ENCODE measurements around the gene MBTPS1.
"Not testable (repeated sequence)": the region's sequence is repeated elsewhere in the genome, so short reads cannot be mapped to it uniquely, and the experiment has no call there.

MBTPS1 gene

GRCh38 chr16:84119368-84119767 is 2.6 kb upstream of the MBTPS1 start:
- Mint-ChIP-seq H3K4me3 (no peak overlapping the region), H3K27me3 (no peaks in the 10 kb centered on the region), H3K27ac (no peak overlapping the region), H3K9me3 (no peaks in the 10 kb centered on the region), H3K36me3 (ENCODE audit: low read depth) (peaks cover 34% of the 10 kb centered on the region), H3K4me1 (ENCODE audit: low read depth) (peaks cover 25% of the 10 kb centered on the region)
- no peak for DNase-seq

DNA sequence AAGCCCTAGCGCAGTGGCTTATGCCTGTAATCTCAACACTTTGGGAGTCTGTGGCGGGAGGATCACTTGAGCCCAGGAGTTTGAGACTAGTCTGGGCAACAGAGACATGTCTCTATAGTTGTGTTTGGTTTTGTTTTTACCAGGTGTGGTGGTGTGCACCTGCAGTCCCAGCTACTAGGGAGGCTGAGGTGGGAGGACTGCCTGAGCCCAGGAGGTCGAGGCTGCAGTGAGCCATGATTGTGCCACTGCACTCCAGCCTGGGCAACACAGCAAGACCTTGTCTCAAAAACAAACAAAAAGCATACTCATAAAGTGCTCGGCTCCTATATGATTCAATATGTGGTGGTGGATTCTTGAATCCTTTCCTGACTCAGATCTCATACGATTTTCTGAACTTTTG is 1.6 kb upstream of the MBTPS1 start:
- not testable (repeated sequence) for DNase-seq
- H3K27ac Mint-ChIP-seq: peak overlapping the region; percentile 76

GRCh38 chr16:84117494-84117843 is 727 bp upstream of the MBTPS1 start:
- no peak for DNase-seq
- Mint-ChIP-seq H3K4me3 (peak overlapping the region; percentile 94), H3K9me3 (no peaks in the 10 kb centered on the region), H3K4me1 (ENCODE audit: low read depth) (peaks cover 30% of the 10 kb centered on the region), H3K36me3 (ENCODE audit: low read depth) (peaks cover 24% of the 10 kb centered on the region), H3K27me3 (no peaks in the 10 kb centered on the region), H3K27ac (peak overlapping the region; percentile 91)

More for the DNA sequence above, 1.6 kb upstream of the MBTPS1 start:
- not testable (repeated sequence) for H3K9me3 Mint-ChIP-seq, H3K27me3 Mint-ChIP-seq
- Mint-ChIP-seq H3K4me3 (peak overlapping the region; percentile 68), H3K4me1 (ENCODE audit: low read depth) (peaks cover 28% of the 10 kb centered on the region), H3K36me3 (ENCODE audit: low read depth) (peaks cover 31% of the 10 kb centered on the region)

GRCh38 chr16:84115919-84116719 is 623 bp downstream of the MBTPS1 start:
- H3K4me3 Mint-ChIP-seq: peak overlapping the region; percentile 94
- no peaks in the 10 kb centered on the region for H3K27me3 Mint-ChIP-seq
- peak overlapping the region; percentile 97 for H3K27ac Mint-ChIP-seq
- H3K9me3 Mint-ChIP-seq: no peaks in the 10 kb centered on the region
- DNase-seq: no peak
- peaks cover 42% of the 10 kb centered on the region for H3K4me1 Mint-ChIP-seq (ENCODE audit: low read depth)
- H3K36me3 Mint-ChIP-seq (ENCODE audit: low read depth): peaks cover 23% of the 10 kb centered on the region

GRCh38 chr16:84111949-84112348 is 4.8 kb downstream of the MBTPS1 start:
- peaks cover 51% of the 10 kb centered on the region for H3K36me3 Mint-ChIP-seq (ENCODE audit: low read depth)
- H3K27ac Mint-ChIP-seq: peak overlapping the region; percentile 57
- not testable (repeated sequence) for H3K4me3 Mint-ChIP-seq, H3K27me3 Mint-ChIP-seq, H3K9me3 Mint-ChIP-seq
- DNase-seq: peak; percentile 36
- H3K4me1 Mint-ChIP-seq (ENCODE audit: low read depth): peaks cover 55% of the 10 kb centered on the region

GRCh38 chr16:84111525-84111924 is 5.2 kb downstream of the MBTPS1 start:
- Mint-ChIP-seq H3K36me3 (ENCODE audit: low read depth) (peaks cover 54% of the 10 kb centered on the region), H3K27me3 (no peaks in the 10 kb centered on the region), H3K4me1 (ENCODE audit: low read depth) (peaks cover 60% of the 10 kb centered on the region), H3K27ac (peak overlapping the region; percentile 81), H3K4me3 (no peak overlapping the region), H3K9me3 (no peaks in the 10 kb centered on the region)
- no peak for DNase-seq

- peak overlapping the region; percentile 58 for H3K27ac Mint-ChIP-seq
These were observed 6.2 kb downstream of the MBTPS1 start for GRCh38 chr16:84110527-84110926.

GRCh38 chr16:84109598-84110335 is 7.0 kb downstream of the MBTPS1 start:
- Mint-ChIP-seq H3K27me3 (no peaks in the 10 kb centered on the region), H3K4me1 (ENCODE audit: low read depth) (peaks cover 64% of the 10 kb centered on the region), H3K36me3 (ENCODE audit: low read depth) (peaks cover 55% of the 10 kb centered on the region), H3K4me3 (no peak overlapping the region), H3K9me3 (no peaks in the 10 kb centered on the region), H3K27ac (peak overlapping the region; percentile 14)
- no peak for DNase-seq

More at GRCh38 chr16:84110527-84110926, 6.2 kb downstream of the MBTPS1 start:
- Mint-ChIP-seq H3K9me3 (no peaks in the 10 kb centered on the region), H3K4me3 (no peak overlapping the region), H3K4me1 (ENCODE audit: low read depth) (peaks cover 66% of the 10 kb centered on the region), H3K27me3 (no peaks in the 10 kb centered on the region), H3K36me3 (ENCODE audit: low read depth) (peaks cover 54% of the 10 kb centered on the region)
- no peak for DNase-seq

- Mint-ChIP-seq H3K4me3 (no peak overlapping the region), H3K27ac (no peak overlapping the region), H3K9me3 (no peaks in the 10 kb centered on the region), H3K4me1 (ENCODE audit: low read depth) (peaks cover 66% of the 10 kb centered on the region), H3K27me3 (no peaks in the 10 kb centered on the region), H3K36me3 (ENCODE audit: low read depth) (peaks cover 57% of the 10 kb centered on the region)
- no peak for DNase-seq
These were observed 8.8 kb downstream of the MBTPS1 start for GRCh38 chr16:84107921-84108320.

DNA sequence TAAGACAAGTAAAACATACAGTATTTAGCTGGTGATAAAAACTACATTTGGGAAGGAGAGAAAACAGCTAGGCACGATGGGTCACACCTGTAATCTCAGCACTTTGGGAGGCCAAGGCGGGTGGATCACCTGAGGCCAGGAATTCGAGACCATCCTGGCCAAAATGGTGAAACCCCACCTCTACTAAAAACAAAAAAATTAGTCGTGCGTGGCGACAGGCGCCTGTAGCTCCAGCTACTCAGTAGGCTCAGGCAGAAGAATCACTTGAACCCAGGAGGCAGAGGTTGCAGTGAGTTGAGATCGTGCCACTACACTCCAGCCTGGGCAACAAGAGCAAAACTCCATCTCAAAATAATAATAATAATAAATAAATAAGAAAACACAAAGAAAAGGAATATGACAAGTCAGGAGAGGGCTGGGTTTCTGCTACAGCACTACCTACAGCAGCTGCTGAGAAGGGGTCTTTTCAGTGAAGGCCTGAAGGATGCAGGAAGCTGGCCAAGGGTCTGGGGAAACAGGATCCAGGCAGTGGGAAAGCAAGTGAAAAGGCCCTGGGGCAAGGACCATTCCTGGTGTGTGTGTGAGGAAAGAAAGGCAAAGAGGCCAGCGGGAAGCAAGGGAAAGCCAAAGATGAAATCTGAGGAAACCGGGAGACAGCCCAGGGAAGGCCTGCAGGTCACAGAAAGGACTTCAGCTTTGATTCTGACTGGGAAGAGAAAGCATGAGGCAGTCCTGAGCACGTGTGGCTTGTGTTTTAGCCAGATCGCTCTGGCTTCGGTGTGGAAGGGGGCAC is 10.6 kb downstream of the MBTPS1 start:
- no peaks in the 10 kb centered on the region for H3K9me3 Mint-ChIP-seq
- peaks cover 64% of the 10 kb centered on the region for H3K4me1 Mint-ChIP-seq (ENCODE audit: low read depth)
- H3K27me3 Mint-ChIP-seq: no peaks in the 10 kb centered on the region
- no peak for DNase-seq
- H3K4me3 Mint-ChIP-seq: no peak overlapping the region
- peaks cover 66% of the 10 kb centered on the region for H3K36me3 Mint-ChIP-seq (ENCODE audit: low read depth)
- H3K27ac Mint-ChIP-seq: peak overlapping the region; percentile 51

DNA sequence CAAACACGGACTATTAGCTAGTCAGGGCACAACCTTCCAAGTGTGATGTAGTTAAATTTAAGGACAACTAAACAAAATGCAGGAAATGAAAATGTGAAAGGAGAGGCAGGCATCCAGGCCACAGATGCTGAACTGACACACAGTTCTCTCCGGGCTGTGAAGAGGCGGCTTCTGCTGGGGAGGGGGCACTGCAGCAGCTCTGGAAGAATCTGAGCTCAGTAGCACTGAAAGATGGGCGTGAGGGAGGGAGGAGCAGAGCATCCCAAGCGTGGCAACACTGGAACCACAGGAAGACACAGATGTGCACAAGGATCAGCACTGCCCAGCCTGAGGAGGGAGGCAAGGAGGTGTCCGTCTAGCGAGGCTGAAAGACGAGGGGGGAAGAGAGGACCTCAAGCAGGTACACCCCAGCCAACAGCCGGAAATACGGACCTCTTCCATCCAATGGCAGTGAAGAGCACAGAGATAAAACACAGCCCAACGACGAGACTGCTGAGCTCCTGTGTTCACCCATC is 11.4 kb downstream of the MBTPS1 start:
- H3K36me3 Mint-ChIP-seq (ENCODE audit: low read depth): peaks cover 64% of the 10 kb centered on the region
- no peak overlapping the region for H3K4me3 Mint-ChIP-seq
- peaks cover 58% of the 10 kb centered on the region for H3K4me1 Mint-ChIP-seq (ENCODE audit: low read depth)
- peak overlapping the region; percentile 51 for H3K27ac Mint-ChIP-seq
- no peaks in the 10 kb centered on the region for H3K9me3 Mint-ChIP-seq
- no peak for DNase-seq
- no peaks in the 10 kb centered on the region for H3K27me3 Mint-ChIP-seq

DNA sequence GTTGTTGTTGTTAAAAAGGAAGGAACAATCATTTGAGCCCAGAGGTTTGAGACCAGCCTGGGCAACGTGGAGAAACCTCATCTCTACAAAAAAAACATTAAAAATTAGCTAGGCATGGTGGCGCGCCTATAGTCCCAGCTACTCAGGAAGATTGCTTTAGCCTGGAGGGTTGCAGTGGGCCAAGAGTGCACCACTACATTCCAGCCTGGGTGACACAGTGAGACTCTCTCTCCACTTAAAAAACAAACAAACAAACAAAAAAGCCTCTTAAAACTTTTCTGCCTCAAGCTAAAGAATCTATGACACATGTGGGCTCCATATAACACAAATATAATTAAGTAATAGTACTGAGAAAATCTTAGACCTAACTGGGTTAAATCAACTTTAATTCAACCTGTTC is 12.5 kb downstream of the MBTPS1 start:
- no peaks in the 10 kb centered on the region for H3K9me3 Mint-ChIP-seq
- no peaks in the 10 kb centered on the region for H3K27me3 Mint-ChIP-seq
- H3K4me1 Mint-ChIP-seq (ENCODE audit: low read depth): peaks cover 59% of the 10 kb centered on the region
- H3K4me3 Mint-ChIP-seq: no peak overlapping the region
- DNase-seq: no peak
- H3K27ac Mint-ChIP-seq: peak overlapping the region; percentile 33
- peaks cover 65% of the 10 kb centered on the region for H3K36me3 Mint-ChIP-seq (ENCODE audit: low read depth)

DNA sequence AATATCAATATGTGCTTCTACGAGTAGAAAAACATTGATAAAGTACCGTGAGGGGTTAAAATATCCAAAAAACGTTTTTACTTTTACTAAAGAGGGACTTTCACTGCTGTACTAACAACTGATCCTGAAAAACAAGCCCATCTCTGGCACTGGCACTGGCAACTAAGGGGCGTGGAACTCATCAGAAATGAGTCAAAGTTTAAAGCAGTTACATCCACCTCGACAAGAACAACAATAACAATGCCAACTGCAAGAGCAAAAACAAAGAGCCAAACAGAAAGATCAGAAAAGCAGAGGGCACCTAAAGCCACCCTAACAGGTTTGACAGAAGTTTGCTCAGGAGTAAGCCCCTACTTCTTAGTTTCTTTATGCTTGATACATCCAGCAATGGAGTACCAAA is 13.1 kb downstream of the MBTPS1 start:
- H3K4me1 Mint-ChIP-seq (ENCODE audit: low read depth): peaks cover 59% of the 10 kb centered on the region

GRCh38 chr16:84098939-84099338 is 17.8 kb downstream of the MBTPS1 start:
- DNase-seq: no peak
- Mint-ChIP-seq H3K4me1 (ENCODE audit: low read depth) (peaks cover 41% of the 10 kb centered on the region), H3K9me3 (no peaks in the 10 kb centered on the region), H3K4me3 (no peak overlapping the region), H3K36me3 (ENCODE audit: low read depth) (peaks cover 82% of the 10 kb centered on the region), H3K27ac (no peak overlapping the region), H3K27me3 (no peaks in the 10 kb centered on the region)

More for the DNA sequence above, 13.1 kb downstream of the MBTPS1 start:
- DNase-seq: no peak
- Mint-ChIP-seq H3K27ac (no peak overlapping the region), H3K9me3 (no peaks in the 10 kb centered on the region), H3K4me3 (no peak overlapping the region), H3K27me3 (no peaks in the 10 kb centered on the region), H3K36me3 (ENCODE audit: low read depth) (peaks cover 65% of the 10 kb centered on the region)

All from activated T-cell treated with anti-CD3 and anti-CD28 coated beads, Interleukin-2, amount 50 U/mL, for 24 hours (primary cell).